HepG2 (cell line): ENCODE measurements around the gene METTL26. TPM values are rescaled to one million over a fixed set of nuclear protein-coding genes. Genes with fewer than 3 reads are reported as not detected.

Experiments
- FOXO1 ChIP-seq: sonication (generic); formaldehyde crosslinking; IDR thresholded peaks from 2 replicates; pipeline ENCODE4 v1.4.0; 2020; ENCODE audit warnings: missing genetic modification reagents
- HOXD1 ChIP-seq: sonication (generic); formaldehyde crosslinking; IDR thresholded peaks from 2 replicates; pipeline ENCODE4 v1.5.0; 2020; ENCODE audit warnings: missing genetic modification reagents
- KLF11 ChIP-seq: IDR thresholded peaks from 2 replicates; pipeline ENCODE4 v1.6.1; 2016; ENCODE audit warnings: missing compliant biosample characterization
- MTA1 ChIP-seq: sonication (generic); formaldehyde crosslinking; IDR thresholded peaks from 2 replicates; pipeline ENCODE4 v1.4.0; 2020; ENCODE audit warnings: missing genetic modification reagents, mild to moderate bottlenecking, borderline replicate concordance
- POLR2AphosphoS2 ChIP-seq: IDR thresholded peaks from 2 replicates; pipeline ENCODE4 v1.6.1; 2011; ENCODE audit warnings: low read depth, low read length, improper control_type of control experiment
- RBAK ChIP-seq: sonication (generic); formaldehyde crosslinking; IDR thresholded peaks from 2 replicates; pipeline ENCODE4 v1.5.1; 2020; ENCODE audit warnings: mild to moderate bottlenecking, missing genetic modification reagents
- RORA ChIP-seq: sonication (generic); formaldehyde crosslinking; IDR thresholded peaks from 2 replicates; pipeline ENCODE4 v1.5.0; 2020; ENCODE audit warnings: mild to moderate bottlenecking, missing genetic modification reagents, moderate library complexity
- RXRA ChIP-seq: sonication (generic); formaldehyde crosslinking; IDR thresholded peaks from 2 replicates; pipeline ENCODE4 v1.5.1; 2020; ENCODE audit warnings: missing genetic modification reagents
- SP4 ChIP-seq: sonication (generic); formaldehyde crosslinking; IDR thresholded peaks from 2 replicates; pipeline ENCODE4 v1.8.1; 2023; ENCODE audit warnings: mild to moderate bottlenecking, missing genetic modification reagents
- SRSF1 ChIP-seq: fragments of 200-400 bp; formaldehyde crosslinking; optimal IDR thresholded peaks from 2 replicates; pipeline ENCODE3; 2017; ENCODE audit warnings: mild to moderate bottlenecking, low read depth, low read length, moderate library complexity
- SYNCRIP ChIP-seq: fragments of 200-400 bp; formaldehyde crosslinking; IDR thresholded peaks from 2 replicates; pipeline ENCODE4 v1.6.1; 2018; ENCODE audit warnings: mild to moderate bottlenecking, low read depth, low read length; ENCODE audit not compliant: insufficient read depth
- TEAD2 ChIP-seq: sonication (generic); formaldehyde crosslinking; IDR thresholded peaks from 2 replicates; pipeline ENCODE4 v1.9.0; 2021; ENCODE audit warnings: missing genetic modification reagents
- ZKSCAN8 ChIP-seq: IDR thresholded peaks from 2 replicates; pipeline ENCODE4 v1.6.1; 2016; ENCODE audit warnings: borderline replicate concordance, missing genetic modification reagents, missing compliant biosample characterization
- ZNF451 ChIP-seq: sonication (generic); formaldehyde crosslinking; IDR thresholded peaks from 2 replicates; pipeline ENCODE4 v1.5.0; 2020; ENCODE audit warnings: mild to moderate bottlenecking, missing genetic modification reagents
- ZNF547 ChIP-seq: sonication (generic); formaldehyde crosslinking; IDR thresholded peaks from 2 replicates; pipeline ENCODE4 v1.5.1; 2020; ENCODE audit warnings: mild to moderate bottlenecking, missing genetic modification reagents
- ZNF746 ChIP-seq: sonication (generic); formaldehyde crosslinking; IDR thresholded peaks from 2 replicates; pipeline ENCODE4 v1.8.0; 2022; ENCODE audit warnings: mild to moderate bottlenecking, missing genetic modification reagents
- ZNF839 ChIP-seq: sonication (generic); formaldehyde crosslinking; IDR thresholded peaks from 2 replicates; pipeline ENCODE4 v1.4.0; 2020; ENCODE audit warnings: missing genetic modification reagents, mild to moderate bottlenecking, borderline replicate concordance
- polyA plus RNA-seq, 8 experiments: library from polyadenylated mRNA; depleted of rRNA in 3 of 8; stranded (reverse) in 7 of 8; unstranded in 1 of 8; fragments of >200 nt; fragmentation: Illumina TruSeq in 4 of 8; extraction: Trizol in 4 of 8; gene quantifications; 2 replicates each; pipeline versions ENCODE4 v1.2.1 to v1.2.3, GENCODE V29; 2011 to 2016; ENCODE audit warnings: low read depth in 4 of 8, missing spikeins in 1 of 8, mixed read lengths in 1 of 8; ENCODE audit not compliant: insufficient read depth in 1 of 8
- total RNA-seq, 5 experiments: library from RNA; depleted of rRNA; stranded (reverse); fragments of >200 nt; fragmentation: Illumina TruSeq; extraction: Trizol; gene quantifications; 2 replicates each; pipeline ENCODE4 v1.2.3, GENCODE V29; 2016; ENCODE audit warnings: low read depth in 1 of 5
- TF ChIP-seq, protein P1 (sequence below): sonication (generic); formaldehyde crosslinking; IDR thresholded peaks from 2 replicates; pipeline ENCODE4 v1.4.0; 2020; ENCODE audit warnings: missing genetic modification reagents
- TF ChIP-seq, protein P2 (sequence below): sonication (generic); formaldehyde crosslinking; IDR thresholded peaks from 2 replicates; pipeline ENCODE4 v1.5.0; 2020; ENCODE audit warnings: missing genetic modification reagents
- TF ChIP-seq, protein P3 (sequence below): sonication (generic); formaldehyde crosslinking; IDR thresholded peaks from 2 replicates; pipeline ENCODE4 v1.5.1; 2020; ENCODE audit warnings: mild to moderate bottlenecking, missing genetic modification reagents, moderate library complexity
- TF ChIP-seq, protein P4 (sequence below): sonication (generic); formaldehyde crosslinking; conservative IDR thresholded peaks from 2 replicates; pipeline ENCODE4 v1.4.0; 2020; ENCODE audit warnings: missing genetic modification reagents

Gene METTL26
- total and polyA plus RNA-seq, 2 of the 13 experiments (the other 11 are each of a cell fraction or from before 2014, with no cell fraction given) = 65.5 to 70.1 TPM

DNA sequence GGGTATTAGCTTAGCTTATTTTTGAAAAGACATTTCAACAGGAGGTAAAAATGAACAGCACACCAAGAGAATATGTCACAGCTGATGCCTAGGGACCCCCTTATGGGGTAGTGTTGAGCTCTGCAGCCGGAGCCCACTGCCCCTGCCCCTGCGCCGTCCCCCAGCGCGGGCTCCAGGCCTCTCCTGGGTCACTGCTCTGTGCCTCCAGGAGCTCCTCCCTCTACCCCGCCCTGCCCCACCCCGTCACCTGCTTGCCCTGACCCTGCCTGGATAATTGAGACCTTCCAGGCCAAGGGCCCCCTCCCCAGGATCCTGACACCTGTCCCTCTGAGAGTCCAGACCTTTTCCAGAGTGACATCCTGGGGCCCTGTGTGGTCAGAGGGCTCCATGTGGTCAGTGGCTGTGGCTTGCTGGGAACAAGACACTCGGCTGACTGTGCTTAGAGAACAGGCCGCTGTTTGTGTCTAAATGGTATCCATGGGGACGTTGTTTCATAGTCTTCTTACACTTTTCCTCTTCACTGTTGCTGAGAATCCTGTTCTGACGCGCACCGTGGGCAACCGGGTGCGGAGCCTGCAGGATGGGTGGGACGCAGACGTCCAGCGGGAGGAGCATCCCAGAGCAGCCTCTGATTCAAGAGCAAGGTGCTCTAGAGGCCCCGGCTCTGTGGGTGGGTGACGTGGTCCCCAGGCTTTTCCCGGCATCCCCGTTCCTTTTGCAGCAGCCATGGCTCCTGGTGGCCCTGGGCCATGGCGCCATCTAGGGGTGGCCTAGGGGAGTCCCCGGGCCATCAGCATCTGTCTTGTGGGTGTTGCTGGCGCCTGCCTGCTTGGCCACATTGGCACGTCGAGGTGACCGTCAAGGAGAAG, 25.4 kb downstream of the METTL26 start (continued):
- TF ChIP-seq, protein P1, sequence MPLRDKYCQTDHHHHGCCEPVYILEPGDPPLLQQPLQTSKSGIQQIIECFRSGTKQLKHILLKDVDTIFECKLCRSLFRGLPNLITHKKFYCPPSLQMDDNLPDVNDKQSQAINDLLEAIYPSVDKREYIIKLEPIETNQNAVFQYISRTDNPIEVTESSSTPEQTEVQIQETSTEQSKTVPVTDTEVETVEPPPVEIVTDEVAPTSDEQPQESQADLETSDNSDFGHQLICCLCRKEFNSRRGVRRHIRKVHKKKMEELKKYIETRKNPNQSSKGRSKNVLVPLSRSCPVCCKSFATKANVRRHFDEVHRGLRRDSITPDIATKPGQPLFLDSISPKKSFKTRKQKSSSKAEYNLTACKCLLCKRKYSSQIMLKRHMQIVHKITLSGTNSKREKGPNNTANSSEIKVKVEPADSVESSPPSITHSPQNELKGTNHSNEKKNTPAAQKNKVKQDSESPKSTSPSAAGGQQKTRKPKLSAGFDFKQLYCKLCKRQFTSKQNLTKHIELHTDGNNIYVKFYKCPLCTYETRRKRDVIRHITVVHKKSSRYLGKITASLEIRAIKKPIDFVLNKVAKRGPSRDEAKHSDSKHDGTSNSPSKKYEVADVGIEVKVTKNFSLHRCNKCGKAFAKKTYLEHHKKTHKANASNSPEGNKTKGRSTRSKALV (CRISPR knock-in tag) = no peak
- no peak for TF ChIP-seq MTA1
- TF ChIP-seq SYNCRIP = no peak
- TF ChIP-seq ZNF839 = no peak
- TF ChIP-seq POLR2AphosphoS2 = no peak
- TF ChIP-seq TEAD2 (CRISPR knock-in tag) = no peak
- TF ChIP-seq FOXO1 (CRISPR knock-in tag) = no peak
- TF ChIP-seq HOXD1 = no peak
- TF ChIP-seq ZNF547 (CRISPR knock-in tag) = 0 out of 2 replicates have a peak, but pooled peaks have one; percentile 28
- TF ChIP-seq, protein P2, sequence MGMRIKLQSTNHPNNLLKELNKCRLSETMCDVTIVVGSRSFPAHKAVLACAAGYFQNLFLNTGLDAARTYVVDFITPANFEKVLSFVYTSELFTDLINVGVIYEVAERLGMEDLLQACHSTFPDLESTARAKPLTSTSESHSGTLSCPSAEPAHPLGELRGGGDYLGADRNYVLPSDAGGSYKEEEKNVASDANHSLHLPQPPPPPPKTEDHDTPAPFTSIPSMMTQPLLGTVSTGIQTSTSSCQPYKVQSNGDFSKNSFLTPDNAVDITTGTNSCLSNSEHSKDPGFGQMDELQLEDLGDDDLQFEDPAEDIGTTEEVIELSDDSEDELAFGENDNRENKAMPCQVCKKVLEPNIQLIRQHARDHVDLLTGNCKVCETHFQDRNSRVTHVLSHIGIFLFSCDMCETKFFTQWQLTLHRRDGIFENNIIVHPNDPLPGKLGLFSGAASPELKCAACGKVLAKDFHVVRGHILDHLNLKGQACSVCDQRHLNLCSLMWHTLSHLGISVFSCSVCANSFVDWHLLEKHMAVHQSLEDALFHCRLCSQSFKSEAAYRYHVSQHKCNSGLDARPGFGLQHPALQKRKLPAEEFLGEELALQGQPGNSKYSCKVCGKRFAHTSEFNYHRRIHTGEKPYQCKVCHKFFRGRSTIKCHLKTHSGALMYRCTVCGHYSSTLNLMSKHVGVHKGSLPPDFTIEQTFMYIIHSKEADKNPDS (CRISPR knock-in tag) = no peak
- no peak for TF ChIP-seq ZNF451 (CRISPR knock-in tag)
- no peak for TF ChIP-seq KLF11 (CRISPR knock-in tag)
- TF ChIP-seq, protein P3, sequence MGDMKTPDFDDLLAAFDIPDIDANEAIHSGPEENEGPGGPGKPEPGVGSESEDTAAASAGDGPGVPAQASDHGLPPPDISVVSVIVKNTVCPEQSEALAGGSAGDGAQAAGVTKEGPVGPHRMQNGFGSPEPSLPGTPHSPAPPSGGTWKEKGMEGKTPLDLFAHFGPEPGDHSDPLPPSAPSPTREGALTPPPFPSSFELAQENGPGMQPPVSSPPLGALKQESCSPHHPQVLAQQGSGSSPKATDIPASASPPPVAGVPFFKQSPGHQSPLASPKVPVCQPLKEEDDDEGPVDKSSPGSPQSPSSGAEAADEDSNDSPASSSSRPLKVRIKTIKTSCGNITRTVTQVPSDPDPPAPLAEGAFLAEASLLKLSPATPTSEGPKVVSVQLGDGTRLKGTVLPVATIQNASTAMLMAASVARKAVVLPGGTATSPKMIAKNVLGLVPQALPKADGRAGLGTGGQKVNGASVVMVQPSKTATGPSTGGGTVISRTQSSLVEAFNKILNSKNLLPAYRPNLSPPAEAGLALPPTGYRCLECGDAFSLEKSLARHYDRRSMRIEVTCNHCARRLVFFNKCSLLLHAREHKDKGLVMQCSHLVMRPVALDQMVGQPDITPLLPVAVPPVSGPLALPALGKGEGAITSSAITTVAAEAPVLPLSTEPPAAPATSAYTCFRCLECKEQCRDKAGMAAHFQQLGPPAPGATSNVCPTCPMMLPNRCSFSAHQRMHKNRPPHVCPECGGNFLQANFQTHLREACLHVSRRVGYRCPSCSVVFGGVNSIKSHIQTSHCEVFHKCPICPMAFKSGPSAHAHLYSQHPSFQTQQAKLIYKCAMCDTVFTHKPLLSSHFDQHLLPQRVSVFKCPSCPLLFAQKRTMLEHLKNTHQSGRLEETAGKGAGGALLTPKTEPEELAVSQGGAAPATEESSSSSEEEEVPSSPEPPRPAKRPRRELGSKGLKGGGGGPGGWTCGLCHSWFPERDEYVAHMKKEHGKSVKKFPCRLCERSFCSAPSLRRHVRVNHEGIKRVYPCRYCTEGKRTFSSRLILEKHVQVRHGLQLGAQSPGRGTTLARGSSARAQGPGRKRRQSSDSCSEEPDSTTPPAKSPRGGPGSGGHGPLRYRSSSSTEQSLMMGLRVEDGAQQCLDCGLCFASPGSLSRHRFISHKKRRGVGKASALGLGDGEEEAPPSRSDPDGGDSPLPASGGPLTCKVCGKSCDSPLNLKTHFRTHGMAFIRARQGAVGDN (CRISPR knock-in tag) = peak; percentile 88
- no peak for TF ChIP-seq ZNF746 (CRISPR knock-in tag)
- TF ChIP-seq, protein P4, sequence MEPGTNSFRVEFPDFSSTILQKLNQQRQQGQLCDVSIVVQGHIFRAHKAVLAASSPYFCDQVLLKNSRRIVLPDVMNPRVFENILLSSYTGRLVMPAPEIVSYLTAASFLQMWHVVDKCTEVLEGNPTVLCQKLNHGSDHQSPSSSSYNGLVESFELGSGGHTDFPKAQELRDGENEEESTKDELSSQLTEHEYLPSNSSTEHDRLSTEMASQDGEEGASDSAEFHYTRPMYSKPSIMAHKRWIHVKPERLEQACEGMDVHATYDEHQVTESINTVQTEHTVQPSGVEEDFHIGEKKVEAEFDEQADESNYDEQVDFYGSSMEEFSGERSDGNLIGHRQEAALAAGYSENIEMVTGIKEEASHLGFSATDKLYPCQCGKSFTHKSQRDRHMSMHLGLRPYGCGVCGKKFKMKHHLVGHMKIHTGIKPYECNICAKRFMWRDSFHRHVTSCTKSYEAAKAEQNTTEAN = no peak
- TF ChIP-seq SP4 (CRISPR knock-in tag) = no peak
- no peak for TF ChIP-seq RXRA
- TF ChIP-seq ZKSCAN8 (CRISPR knock-in tag) = no peak
- no peak for TF ChIP-seq RORA (CRISPR knock-in tag)
- TF ChIP-seq RBAK = no peak
- TF ChIP-seq SRSF1 = no peak
